GM19468 (cell line): ENCODE results near the gene WDR4.
"Not testable (repeated sequence)": the region's sequence is repeated elsewhere in the genome, so short reads cannot be mapped to it uniquely, and the experiment has no call there.

Source experiments
- ATAC-seq: cut with Tn5 transposase; IDR thresholded peaks from one replicate; pipeline ENCODE4 v1.9.1; 2021; ENCODE audit warnings: mild to moderate bottlenecking, moderate library complexity, moderate number of reproducible peaks; ENCODE audit not compliant: unreplicated experiment; ENCODE audit errors: extremely low read depth

WDR4 gene

DNA sequence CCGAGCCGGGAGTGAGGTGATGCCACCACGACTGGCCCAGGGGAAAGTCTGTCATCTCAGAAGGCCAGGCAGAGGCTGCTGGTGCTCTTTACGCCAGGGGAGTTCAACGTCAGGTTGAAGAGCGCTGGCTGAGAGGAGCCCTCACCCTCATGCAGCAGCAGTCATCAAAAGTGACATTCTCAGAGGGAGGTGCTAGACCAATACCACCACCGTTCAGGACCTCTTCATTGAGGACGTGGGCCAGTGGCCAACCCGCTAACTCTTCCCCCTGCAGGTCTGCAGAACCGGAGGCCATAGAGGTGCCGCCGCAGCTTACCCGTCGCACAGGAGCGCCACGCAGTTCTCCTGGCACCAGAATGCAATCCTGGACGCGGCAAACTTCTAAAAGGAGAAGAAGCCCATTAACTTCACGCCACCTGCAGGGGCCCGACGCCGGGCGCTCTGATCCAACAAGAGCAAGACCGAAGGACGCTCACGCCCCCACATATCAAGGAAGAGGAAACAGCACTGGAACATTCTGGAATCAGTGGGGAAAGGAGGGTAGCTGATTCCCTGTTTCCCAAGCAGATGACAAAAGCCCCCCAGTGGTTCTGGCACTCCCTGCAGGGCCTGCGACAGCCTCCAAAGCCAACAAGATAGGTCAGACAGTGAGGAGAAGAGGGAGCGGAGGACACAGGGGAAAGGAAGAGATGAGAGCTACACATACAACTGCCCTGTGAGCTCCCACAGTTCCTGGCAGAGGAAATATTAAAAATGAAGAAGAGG, 24.9 kb downstream of the WDR4 start:
- ATAC-seq = no peak

DNA sequence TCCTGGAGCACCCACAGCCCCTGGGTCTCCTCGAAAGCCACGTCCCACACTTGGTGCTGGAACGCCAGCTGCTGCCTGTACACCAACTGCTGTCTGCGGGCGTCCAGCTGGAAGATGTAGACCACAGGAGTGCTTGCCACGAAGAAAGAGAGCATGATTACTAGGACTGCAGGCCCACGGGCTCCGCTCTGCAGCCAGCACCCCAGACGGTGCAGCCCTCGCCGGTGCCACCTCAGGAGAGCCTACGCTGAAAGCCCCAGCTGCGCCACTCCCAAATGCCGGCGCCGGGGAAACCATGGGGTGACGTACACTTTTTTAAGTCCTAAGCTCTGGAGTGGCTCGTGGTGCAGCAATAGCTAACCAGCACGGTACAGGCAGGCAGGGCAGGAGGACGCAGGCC, 25.7 kb downstream of the WDR4 start:
- no peak for ATAC-seq

DNA sequence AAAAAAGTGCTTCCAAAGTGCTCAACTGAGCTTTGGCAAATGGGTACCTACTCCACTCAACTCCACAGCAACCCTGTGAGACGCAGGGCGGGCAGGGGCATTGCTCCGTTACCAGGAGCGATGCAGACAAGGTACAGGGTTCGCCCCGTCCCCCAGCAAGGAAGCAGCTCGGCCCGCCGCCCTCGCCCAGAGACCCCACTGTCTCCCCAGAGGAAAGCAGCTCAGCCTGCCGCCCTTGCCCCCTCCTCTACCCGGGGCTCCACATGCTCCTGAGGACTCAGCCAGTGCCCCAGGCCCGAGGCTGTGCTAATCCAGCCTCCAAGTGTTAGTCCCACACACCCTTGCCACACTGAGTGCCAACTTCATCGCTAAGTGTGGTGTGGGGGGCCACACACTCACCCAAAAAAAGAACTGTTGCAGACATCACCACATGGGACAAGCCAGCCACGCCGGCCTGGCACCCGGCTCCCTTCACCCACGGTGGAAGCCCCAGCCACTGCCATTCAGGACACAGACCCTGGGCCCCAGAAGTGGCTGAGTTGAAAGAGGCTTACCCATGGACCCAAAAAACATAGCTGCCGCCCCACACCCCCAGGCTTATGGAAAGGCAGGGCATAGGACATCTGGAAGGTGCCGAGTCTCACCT, 26.3 kb downstream of the WDR4 start:
- ATAC-seq = no peak

DNA sequence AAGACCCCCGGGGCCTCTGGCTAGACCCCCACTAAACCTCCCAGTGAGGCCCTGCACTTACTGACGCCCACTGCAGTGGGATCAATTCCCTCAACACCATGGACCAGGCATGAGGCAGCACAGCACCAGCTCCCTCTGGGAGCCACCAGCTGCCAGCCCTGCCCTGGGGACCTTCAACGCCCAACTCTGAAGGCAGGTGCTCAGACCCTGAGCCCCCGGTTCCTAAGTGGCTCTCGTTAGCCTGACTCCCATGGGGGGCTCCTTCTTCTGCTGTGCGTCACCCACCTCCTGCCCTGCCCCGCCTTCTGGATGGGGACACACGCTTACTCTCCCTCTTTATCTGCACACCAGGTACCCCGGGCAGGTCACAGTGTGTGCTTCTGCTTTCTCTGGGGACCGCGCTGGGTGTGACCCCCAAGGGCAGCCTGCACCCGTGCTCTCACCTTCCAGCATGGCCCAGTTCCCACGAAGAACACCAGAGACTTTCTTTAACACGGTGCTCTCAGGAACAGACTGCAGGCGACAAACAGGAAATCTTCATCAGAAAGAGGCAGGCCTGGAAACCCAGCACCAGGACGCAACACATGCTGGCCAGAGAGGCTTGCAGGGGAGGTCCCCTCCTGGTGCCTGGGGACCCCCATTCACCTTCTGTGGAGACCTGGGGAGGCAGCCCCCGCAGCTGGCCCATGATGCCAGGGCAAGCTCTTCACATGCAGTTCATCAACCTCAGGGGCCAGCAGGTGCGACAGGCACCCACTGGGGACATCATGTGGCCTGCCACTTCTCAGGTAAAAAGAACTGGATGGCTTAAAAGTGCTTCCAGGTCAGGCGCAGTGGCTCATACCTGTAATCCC, 27.3 kb downstream of the WDR4 start:
- ATAC-seq = no peak

DNA sequence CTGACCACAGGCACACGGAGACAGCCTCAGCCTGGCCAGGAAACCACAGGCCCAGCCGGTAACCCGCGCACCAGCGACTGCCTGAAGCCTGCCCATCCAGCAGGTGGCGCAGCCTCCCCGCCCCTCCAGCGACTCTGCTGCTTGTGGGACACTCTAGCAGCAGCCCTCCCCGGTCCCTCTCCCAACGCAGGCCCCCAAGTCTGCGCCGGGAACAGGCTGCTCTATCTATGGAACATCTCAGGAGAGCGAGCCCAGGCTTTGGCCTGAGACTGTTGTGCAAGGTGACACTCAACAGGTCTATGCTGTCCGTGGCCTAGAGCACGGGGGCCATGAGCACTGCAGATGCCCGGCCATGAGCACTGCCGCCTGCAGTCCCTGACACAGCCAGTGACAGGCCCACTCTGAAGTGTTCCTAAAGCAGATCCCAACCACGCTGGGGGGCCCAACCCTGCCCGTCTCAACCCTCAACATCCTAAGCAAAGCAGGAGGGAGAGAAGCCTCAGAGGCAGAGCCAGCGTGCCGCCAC, 28.4 kb downstream of the WDR4 start:
- no peak for ATAC-seq

DNA sequence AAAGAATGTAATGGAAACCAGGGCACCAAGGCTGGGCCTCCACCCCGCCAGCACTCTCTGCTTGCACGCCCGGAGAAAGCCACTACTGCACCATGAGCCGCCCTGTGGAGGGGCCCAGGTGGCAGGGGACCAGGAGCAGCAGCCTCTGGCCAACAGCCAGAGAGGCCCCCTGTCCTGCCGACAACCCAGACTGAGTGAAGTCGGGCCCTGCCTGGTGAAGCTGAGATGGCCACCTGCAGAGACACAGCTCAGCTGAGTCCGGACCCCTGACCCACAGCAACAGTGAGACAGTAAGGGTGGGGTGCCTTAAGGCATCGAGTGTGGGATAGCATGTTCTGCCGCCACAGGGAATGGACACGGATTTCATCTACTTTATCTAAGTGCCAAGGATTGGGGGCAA, 28.9 kb downstream of the WDR4 start:
- ATAC-seq = no peak

DNA sequence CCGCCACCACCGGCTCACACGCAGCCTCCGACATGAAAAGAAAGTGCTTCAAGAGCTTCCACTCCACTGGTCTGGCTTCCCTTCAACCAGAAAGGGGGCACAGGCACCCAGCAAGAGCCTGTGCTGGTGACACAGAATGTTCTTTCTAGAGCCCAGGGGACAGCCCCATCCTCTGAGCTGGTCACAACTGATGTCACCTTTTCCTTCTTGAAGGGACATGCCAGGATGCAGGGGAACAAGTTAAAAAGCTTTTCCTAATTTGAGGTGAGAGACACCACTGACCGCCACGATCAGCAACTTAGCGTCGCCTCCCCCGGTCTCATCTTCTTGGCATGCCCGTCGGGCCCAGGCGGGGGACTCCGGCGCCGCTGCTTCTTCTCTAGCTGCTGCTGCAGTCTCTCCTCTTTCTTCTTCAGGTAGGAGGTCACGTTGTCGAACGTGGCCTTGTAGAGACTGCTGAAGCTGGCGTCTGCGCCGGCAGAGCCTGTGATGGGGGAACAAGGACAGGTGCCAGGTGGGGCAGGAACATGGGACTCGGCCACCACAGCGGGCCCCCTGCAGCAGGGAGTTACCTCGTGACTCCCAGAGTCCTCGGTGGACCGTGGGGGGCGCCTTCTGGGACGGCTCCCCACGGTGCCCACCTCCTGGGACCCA, 29.5 kb downstream of the WDR4 start:
- no peak for ATAC-seq

DNA sequence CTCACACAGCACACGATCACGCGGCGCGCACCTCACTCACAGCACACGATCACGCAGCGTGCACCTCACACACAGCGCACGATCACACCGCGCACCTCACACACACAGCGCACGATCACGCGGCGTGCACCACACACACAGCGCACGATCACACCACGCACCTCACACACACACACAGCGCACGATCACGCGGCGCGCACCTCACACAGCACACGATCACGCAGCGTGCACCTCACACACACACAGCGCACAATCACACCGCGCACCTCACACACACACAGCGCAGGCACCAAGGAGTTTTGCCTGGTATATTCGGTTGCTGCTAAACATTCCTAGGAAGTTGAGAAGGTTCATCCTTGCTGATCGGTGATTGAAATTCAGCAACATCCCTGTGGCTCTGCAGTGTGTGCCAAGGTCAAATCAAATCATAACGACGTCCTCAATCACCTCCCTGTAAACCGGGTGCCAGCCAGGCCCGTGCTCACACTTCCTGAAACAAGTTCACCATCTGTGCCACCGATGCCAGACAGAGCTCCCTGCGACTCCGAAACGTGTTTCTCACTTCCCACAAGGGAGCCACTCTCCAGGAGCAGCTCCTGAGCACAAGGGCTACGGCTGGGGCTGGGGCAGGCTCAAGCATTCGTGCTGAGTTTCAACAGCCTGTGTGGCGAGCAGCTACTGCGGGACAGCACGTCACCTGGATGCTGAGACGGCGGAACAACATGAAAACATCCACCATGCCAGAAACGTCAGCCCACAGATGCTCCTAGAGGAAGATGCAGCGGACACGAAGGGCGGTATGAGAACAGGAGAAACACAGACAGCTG, 30.2 kb downstream of the WDR4 start:
- ATAC-seq = no peak

DNA sequence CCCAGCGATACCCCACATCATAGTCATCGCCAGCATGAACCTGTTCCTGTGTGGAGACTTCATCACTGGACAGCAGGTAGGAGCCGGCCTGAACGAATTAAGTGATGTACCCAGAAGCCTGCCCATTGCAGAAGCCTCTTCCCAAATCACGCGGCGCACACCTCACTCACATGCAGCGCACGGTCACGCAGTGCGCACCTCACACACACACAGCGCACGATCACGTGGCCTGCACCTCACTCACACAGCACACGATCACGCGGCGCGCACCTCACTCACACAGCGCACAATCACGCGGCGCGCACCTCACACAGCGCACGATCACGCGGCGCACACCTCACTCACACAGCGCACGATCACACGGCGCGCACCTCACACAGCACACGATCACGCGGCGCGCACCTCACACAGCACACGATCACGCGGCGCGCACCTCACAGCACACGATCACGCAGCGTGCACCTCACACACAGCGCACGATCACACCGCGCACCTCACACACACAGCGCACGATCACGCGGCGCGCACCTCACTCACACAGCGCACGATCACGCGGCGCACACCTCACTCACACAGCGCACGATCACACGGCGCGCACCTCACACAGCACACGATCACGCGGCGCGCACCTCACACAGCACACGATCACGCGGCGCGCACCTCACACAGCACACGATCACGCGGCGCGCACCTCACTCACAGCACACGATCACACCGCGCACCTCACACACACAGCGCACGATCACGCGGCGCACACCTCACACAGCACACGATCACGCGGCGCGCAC, 31.0 kb downstream of the WDR4 start:
- ATAC-seq = not testable (repeated sequence)

DNA sequence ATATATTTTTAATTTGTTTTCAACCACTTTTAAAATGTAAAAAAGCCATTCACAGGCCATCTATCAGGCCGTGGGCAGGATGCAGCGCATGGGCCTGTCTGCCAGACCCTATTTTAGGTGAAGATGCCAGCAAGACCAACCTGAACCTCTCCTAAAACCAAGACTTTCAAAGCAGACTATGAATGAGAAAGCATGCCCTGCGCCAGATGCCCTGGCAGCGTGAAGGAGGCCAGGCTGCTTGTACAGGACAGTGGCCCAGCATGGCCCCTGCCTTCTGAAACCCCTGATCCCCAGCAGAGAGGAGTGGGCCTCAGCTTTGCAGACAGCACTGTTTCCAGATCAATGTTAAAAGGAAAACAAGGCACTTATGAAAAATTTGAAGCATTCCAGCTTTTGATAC, 31.6 kb downstream of the WDR4 start:
- ATAC-seq = no peak

DNA sequence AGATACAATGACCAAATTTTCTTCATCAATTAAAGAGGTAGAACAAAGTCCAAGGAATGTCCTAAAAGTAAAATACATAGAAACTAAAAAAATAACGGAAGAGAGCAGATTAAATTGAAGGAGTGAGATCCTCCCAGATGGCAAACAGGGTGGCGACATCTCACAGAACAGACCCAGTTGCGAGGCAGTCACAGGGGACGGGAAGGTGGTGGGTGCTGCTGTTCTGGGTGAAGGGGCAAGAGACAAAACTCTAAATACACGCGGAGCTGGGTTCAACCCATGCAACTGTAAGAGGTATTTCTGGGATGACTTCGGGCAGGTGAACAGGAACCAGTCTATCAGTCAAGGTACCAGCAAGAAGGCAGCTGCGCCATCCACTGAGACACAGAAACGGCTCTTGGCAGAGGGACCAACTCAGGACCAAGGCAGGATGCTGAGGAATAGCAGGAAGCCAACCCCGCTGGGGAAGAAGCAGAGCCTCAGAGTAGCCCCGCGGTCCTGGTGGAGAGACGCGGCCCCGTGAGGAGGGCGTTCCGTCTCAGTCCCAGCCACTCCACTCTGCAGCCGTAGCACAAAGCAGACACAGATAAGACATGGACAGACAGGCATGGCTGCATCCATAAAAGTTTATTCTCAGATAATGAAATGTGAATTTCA, 32.2 kb downstream of the WDR4 start:
- no peak for ATAC-seq

DNA sequence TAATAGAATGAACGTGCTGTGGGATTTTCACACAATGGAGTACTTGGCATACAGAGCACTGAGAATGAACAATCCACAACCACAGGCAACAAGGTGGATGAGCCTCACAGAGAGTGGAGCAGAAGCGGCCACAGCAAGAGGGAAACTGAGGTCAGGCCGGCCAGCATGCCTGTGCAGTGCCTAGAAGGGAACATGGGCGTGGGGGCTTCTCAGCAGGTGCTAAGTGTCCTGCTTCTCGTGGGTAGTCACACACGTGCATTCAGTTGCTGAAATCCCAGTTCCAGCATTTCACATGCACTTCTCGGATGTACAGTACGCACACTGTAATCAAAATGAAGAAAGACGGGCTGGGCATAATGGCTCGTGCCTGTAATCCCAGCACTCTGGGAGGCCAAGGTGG, 33.1 kb downstream of the WDR4 start:
- no peak for ATAC-seq

DNA sequence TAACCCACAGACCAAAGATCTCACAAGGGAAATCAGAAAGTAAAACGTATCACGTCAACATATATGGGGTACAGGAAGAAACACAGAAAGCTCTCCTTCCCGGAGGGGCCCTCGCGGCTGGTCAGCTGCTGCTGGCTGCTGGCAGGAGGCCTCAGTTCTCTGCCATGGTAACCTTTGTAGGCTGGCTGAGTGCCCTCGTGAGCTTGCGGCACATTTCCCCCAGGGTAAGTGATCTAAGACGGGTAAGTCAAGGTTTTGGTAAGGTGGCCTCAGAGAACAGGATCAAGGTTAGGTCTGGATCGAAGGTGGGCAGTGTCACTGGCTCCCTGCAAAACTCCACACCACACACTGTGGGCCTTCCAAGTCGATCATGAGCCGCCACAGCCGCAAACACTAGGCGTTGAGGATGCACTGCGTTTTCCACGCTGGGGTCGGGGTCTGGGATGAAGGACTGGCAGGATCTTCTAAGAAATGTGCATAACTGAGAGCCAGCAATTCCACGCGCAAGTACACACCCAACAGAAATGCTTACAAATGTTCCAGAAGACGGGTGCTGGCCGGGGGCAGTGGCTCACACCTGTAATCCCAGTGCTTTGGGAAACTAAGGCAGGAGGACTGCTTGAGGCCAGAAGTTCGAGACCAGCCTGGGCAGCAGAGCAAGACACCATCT, 33.9 kb downstream of the WDR4 start:
- ATAC-seq = no peak

DNA sequence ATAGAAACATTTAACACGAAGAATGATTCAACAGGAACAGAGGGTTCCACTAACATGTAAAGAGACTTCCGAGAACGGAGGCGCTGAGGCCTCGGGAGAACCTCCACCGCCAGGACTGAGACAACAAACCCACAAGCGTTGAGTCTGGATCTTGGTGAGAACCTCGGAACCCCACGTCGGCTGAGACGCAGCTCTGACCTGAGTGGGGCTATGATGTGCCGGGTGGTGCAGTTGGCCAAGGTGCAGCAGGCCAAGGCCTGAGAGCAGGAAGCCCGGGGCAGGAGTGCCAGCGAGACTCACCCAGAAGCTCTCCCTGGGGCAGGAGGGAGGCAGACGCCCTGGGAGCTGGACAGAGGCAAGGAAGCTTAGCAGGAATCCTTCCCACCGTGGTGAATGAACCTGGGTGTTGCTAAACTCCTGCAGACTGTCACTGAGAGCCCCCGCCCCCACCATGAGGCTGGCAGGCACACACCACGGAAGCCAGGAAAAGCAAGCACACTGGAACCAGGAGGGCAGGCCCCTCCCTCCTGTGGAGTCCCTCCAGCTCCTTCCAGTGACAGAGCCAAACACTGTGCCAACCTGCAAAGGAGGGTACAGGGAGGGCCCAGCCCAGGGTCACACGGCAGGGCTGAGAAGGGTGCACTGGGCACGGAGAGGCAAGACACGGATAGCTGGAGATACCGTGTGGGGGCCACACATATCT, 34.8 kb downstream of the WDR4 start:
- ATAC-seq = no peak

DNA sequence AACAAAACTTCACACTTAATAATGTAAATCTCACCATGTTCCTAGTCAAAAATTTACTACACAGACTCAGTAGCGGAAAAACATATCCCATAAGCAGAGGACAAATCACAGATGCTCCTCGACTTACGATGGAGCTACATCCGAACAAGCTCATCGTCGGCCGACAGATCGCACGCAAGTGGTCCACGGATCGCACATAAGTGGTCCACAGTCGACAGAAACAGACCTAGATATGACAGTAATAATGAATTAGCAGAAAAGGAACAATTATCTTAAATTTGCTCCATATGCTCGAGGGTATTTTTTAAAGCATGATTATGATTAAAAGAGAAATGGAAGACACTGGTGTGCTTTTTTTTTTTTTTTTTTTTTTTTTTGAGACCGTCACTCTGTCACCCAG, 36.3 kb downstream of the WDR4 start:
- no peak for ATAC-seq

DNA sequence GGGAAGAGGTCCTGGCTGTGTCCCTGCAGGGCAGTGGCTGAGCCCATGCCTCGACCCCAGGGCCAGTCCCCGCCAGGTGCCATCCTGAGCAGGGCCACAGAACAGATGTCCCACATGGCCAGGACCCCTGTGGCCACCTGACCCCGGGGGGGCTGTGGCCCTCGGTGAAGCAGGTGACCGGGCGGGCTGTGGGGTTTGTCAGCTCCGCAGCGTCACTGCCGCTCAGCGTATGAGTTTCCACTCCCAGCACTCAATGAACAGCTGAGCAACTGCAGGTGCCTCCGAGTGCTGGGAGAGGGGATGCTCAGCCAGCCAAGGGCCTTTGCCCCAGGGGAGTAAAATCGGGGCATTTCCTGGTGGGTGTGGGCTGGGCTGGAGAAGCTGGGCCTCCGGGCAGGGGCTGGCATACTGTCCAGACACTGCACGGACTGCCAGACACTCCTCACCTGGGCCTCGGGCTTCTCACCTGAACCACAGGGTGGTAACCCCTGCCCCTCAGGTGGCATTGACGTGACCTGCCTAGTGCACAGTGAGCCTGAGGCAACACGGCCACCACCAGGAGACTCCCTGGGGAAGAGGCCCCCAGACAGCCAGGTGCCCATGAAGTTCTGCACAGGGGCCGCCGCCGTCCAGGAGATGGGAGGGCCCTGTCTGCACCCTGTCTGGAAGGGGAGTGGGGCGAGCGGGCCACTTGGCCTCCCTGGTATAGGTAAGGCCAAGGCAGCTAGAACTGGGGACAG, 37.3 kb downstream of the WDR4 start:
- not testable (repeated sequence) for ATAC-seq
